ENCODE results near the gene FNIP2.
A peak's percentile ranks its signal among the peaks of the same experiment; 100 is the strongest.
"Not testable (repeated sequence)": the region's sequence is repeated elsewhere in the genome, so short reads cannot be mapped to it uniquely, and the experiment has no call there.

FNIP2 gene

GRCh38 chr4:158796370-158797140, 27.7 kb downstream of the FNIP2 start:
- DNase-seq: peak in 1 of 2 donors; percentile 41

GRCh38 chr4:158798062-158798461, 29.2 kb downstream of the FNIP2 start:
- DNase-seq: no peak

- no peak for DNase-seq
Observed at GRCh38 chr4:158799013-158799770, 30.4 kb downstream of the FNIP2 start.

DNA sequence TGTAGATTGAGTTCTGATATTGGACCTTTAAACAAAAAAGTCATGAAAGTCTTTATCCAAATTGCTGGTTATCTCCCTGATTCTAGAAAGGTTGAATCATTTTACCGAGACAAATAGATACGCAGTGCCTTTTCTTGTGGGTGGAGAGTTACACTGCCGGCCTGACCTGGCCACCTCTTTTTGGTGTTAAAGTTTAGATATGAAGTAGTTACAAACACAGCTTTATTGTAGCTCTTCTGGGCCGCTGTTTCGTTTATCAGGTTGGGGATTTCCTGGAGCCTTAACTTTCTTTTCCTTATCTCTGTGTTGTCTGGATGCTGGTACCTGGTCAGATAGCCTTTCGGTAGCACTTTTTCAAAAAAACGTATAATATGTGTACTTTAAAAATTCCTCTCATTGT, 31.0 kb downstream of the FNIP2 start:
- DNase-seq: no peak

DNA sequence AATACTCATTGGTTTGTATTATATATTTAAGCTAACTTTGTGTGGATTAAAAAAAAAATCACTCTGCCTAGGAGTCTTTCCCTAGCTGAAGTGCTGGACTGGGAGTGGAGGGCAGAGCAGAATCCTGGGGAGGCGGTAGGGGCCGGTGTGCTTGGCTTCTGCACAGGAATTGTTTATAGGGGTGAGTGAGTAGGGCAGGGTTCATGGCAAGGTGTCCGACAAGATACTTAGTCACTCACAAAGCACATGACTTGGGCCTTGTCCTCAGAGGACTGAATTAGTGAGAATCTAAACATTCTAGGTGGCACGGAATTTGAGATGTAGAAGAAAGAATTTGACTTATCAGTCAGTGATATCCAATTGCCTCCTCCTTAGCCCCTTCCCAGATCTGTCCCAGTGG, 32.2 kb downstream of the FNIP2 start:
- no peak for DNase-seq

DNA sequence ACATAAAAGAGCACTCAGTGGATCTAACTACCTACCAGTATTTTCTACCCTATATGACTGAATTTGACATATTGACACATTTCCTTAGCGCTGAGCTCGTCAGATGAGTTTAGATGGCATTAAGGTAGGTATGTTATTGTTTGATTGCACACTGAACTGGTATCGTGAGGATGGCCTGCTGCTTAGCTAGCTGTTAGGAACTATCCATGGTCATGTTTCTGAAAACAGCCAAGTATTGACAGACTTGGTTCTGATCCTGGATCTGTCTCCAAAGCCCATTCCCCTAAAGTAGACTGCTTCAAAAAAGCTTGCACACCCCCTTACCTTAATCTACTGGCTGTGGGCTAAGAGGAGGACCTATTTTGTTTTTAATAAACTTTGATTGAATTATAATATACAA, 32.9 kb downstream of the FNIP2 start:
- DNase-seq: no peak

GRCh38 chr4:158802914-158803313, 34.1 kb downstream of the FNIP2 start:
- DNase-seq: no peak

DNA sequence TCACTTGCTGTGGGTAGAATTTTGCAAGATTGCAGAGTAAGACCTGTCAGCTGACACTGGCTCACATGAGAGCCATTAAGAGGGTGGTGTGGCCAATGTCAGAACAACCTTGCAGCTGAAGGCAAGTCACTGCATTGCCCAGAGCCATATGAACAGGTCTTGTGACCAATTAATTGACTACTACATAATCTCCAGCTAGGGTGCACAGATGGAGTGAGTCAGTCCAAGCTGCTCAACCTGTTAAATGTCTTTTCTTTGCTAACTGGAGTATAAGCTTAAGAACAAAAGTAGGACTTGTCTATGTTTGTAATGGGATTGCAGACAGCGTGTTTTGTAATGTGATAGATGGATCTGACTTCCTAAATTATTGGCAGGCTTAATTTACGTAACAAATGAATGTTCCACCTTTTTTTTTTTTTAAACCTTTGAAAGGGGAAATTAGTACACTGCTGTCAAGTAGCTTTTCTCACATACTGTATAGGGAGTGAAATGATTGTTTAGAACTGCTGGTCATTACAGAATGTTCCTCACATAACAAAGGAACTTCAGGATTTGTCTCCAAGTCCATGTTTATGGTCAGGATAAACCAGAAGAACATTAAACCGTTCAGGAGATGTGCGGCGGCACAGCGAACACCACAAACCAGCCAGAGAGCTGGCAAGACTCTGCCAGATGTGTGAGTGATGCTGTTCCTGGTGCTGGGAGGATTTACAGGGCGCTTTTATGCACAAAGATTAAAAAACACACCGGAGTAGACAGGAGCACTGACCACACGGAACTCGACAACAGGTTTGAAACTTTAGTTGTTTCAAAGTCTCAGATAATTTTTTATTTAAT, 37.0 kb downstream of the FNIP2 start:
- DNase-seq: peak in 1 of 2 donors; percentile 37

DNA sequence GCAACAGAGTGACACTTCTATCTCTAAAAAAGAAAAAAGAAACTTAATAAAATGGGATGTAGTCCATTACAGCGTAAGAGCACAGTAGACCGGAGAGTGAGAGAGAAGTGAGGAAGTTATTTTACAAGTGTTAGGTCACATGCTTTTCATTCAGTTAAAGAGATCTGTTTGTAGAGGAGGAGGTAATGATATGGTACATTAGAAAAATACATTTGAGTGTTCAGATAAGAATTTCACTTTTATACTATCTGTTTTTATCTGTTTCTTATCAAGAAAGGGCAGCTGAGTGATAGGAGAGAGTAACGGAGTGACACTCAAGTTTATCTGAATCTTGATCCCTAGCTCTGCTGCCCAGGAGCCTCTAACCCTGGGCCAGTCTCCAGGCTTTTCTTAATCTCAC, 38.9 kb downstream of the FNIP2 start:
- DNase-seq: no peak

- no peak for DNase-seq
Observed at GRCh38 chr4:158808399-158808798, 39.6 kb downstream of the FNIP2 start.

- not testable (repeated sequence) for DNase-seq
Observed at GRCh38 chr4:158809208-158809607, 40.4 kb downstream of the FNIP2 start.

GRCh38 chr4:158809611-158810486, 41.0 kb downstream of the FNIP2 start:
- DNase-seq: peak; percentile 40 to 50

GRCh38 chr4:158810487-158811215, 41.8 kb downstream of the FNIP2 start:
- DNase-seq: no peak

GRCh38 chr4:158811216-158811540, 42.4 kb downstream of the FNIP2 start:
- no peak for DNase-seq

GRCh38 chr4:158811704-158812103, 42.9 kb downstream of the FNIP2 start:
- peak in 1 of 2 donors; percentile 47 for DNase-seq

DNA sequence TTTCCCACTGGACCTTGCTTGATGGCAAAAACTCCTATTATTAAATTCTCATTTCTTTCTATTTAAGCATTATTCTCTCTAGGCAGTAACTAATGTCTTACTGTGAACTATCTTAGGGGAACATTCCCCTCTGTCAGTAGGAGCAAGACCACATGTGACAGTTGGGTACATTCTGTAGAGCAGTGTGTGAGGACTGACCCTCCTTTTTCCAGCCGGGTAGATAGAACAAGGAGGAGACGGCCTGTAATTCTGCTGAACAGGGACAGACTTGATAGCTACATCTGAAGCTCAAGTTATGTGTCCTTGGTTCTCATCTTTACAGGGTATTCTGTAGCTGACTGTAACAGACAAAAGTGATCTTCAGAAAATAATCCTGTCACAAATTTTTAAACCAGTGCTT, 43.3 kb downstream of the FNIP2 start:
- no peak for DNase-seq

GRCh38 chr4:158812543-158812942, 43.7 kb downstream of the FNIP2 start:
- DNase-seq: no peak

DNA sequence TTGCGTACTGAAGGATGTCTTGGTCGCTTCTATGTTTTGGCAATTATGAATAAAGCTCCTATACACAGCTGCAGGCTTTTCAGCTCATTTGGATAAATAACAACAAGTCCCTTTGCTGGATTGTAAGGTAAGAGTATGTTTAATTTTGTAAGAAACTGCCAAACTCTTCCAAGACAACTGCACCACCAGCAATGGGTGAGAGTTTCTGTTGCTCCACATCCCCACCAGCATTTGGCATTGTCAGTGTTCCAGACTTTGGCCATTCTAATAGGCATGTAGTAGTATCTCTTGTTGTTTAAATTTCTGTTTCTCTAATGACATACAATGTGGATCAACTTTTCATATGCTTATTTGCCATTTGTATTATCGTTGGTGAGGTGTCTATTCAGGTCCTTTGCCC, 44.3 kb downstream of the FNIP2 start:
- no peak for DNase-seq

- DNase-seq: no peak
Observed at GRCh38 chr4:158814207-158814606, 45.4 kb downstream of the FNIP2 start.

GRCh38 chr4:158814636-158815330, 46.0 kb downstream of the FNIP2 start:
- no peak for DNase-seq

- DNase-seq: no peak
Observed at GRCh38 chr4:158816955-158817354, 48.1 kb downstream of the FNIP2 start.

All from CD4-positive, alpha-beta T cell treated with Interleukin-1 beta for 1 hour (primary cell).